ENCODE data around the gene LMX1B.
"Not testable (repeated sequence)": the region's sequence is repeated elsewhere in the genome, so short reads cannot be mapped to it uniquely, and the experiment has no call there.

Gene LMX1B

DNA sequence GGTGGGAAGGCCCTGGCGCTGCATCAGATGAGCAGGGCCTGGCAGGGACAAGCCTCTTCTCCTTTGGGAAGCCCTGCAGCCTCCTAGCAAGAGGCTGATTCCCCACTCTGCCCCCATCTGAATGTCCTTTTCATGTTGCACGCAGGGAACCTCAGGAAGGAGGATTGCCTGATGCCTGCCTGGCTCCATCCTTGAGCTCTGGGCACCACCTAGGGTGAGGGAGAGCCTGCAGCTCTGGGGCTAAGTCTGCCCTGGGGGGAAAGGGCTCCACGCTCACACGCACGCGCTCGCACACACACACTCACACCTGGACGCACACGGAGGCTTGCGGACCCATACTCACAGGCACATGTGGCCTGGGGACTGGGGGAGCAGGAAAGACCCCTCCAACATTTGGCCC lies 86.6 kb downstream of the LMX1B start:
- DNase-seq = no peak

DNA sequence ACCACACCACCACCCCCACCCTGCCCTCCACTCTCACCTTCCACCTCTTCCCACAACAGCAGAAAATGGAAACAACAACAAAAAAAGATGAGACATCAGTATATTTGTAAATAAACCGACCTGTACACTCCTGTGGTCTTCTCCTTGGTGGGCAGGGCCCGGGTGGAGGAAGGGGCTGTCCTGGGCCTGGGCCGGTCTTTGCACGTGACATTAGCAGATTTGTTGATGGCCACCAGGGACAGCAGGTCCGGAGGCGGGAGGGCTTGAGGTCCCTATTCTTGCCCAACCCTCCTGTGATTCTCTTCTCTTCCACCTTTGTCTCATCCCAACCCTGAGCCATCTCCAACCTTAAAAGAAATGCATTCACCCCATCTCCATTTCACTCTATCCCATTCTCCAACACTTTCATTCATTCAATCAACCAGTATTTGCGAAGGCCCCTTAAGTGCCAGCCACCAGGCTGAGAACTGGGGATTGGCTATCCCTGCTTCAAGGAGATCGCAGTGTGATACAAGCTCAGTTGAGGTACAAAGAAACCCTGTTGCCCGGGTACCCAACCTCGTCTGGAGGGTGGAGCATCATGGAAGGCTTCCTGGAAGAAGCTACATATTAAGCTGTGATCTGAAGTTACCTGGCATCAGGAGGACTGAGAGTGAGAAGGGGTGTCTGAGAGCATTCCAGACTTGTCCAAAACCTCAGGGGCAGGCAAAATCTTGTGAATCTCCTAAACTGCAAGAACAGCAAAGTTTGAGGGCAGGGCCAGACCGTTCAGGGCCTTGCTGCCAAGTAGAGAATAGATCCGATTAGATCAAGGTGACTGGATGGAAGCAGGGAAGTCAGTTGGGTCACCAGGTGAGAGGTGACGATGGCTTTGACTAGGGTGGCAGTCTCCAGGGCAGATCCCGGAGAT lies 87.4 kb downstream of the LMX1B start:
- no peak for DNase-seq

- no peak for DNase-seq
Observed at GRCh38 chr9:126701813-126702140, 88.0 kb downstream of the LMX1B start.

DNA sequence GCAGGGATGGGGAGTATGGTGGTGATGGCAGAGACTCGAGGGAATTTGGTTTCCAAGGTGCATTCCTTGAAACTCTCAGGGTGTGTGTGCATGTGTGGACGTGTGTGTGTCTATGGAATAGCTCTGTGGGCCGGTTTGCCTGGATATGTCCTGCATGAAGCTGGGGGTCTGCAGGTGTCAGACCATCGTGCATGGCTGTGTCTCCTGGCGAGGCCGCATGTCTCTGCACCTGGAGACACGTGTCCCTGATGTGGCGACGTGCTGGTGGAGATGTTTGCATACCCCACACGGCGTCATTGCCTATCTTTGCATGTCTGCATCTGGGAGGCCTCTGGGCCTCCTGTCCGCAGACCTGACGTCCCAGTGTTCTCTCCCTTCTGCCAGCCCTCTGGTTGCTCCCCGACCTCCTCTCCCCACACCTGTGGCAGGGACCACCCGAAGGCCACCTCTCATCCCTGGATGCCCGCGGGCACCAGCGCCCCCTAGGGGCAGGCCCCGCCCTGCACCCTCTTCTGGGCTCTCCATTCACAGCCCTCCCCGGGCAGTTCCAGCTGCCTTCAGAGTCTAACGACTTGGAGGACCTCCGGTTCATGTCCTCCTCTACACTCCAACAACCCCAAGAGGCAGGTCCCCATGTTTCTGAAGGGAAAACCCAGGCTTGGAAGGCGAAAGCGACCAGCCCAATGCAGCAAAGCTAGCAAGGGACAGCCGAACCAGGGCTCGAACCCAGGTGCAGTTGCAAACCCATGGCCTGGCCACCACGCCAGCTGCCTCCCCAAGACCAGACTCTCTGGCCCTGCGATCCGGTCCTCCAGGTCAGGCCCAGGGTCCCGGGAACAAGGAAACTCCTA lies 88.6 kb downstream of the LMX1B start:
- DNase-seq = peak; percentile 48

DNA sequence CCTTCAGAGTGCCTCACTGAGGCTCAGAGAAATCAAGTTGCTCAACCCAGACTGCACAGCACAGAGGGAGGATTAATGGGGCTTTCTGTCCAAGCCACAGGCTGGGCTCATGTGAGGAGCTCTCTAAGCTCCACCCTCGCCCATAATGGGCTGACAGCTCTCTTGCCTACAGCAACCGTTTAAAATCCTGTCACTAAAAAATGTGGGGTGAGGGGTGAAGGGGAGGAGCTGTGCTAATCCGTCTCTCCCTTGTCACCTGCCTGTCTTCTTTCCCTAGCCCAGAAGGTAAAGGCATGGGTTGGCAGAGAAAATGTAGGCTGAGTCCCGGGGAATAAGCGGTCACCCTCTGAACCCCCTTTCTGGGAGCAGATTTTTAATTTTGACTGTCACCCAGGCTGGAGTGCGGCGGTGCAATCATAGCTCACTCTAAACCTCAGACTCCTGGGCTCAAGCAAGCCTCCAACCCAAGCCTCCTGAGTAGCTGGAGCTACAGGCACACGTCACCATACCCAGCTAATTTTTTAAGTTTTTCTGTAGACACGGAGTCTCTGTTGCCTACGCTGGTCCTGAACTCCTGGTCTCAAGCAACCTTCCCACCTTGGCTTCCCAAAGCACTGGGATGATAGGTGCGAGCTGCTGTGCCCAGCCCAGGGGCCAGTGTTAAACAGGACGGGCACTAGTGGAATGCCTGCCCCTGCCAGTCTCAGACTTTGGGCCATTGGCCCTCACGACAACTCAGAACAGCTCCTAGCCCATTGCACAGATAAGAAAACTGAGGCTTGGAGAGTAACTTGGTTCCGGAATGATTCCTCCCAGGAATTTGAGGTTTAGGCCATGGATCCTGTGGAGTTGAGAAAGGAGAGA lies 89.5 kb downstream of the LMX1B start:
- DNase-seq = no peak

DNA sequence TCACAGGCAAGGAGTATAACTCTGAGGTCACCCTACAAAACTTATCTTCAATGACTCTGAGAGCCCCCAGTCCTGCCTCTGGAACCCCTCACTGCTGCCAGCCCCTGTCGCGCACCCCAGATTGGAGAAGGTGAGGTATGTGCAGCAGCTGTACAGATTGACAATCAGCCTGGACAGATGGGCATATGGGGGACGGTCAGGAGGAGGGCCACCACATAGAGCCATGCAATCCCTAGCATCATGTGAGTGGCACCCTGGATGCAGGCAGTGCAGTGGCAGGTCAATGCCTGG lies 90.1 kb downstream of the LMX1B start:
- no peak for DNase-seq

DNA sequence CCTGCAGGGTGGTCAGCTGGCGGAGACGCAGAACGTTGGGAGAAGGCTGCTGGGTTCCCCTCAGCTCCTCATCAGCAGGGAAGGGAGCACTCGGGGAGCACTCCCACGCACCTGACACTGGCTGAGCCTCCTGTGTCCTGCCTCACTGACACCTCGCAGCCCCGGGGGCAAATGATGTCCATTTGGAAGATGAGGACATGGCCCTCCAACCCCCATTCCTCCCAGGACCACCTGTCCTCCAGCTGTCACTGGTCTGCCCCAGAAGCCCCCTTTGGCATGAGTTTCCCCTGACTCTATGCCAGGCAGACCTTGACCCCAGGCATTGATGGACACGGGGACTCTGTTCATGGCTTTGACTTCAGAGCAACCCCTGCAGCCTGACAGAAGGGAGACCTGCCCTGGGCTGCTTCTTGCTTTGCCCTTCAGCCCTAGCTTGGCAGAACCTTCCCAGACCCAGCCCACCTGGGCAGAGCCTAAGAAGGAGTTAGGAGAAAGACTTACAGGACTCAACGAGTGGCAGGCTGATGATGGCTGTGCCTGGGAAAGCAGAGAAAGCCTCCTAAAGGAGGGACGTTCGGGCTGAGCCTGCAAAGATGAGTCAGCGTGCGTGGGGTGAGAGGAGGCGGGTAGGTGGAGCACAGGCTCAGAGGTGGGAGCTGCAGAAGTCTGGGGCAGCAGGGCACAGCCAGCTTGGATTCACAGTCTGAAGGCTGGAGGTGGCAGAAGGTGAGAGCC lies 90.6 kb downstream of the LMX1B start:
- DNase-seq = peak; percentile 24

- DNase-seq = peak; percentile 90
Observed at GRCh38 chr9:126704892-126705766, 91.4 kb downstream of the LMX1B start.

DNA sequence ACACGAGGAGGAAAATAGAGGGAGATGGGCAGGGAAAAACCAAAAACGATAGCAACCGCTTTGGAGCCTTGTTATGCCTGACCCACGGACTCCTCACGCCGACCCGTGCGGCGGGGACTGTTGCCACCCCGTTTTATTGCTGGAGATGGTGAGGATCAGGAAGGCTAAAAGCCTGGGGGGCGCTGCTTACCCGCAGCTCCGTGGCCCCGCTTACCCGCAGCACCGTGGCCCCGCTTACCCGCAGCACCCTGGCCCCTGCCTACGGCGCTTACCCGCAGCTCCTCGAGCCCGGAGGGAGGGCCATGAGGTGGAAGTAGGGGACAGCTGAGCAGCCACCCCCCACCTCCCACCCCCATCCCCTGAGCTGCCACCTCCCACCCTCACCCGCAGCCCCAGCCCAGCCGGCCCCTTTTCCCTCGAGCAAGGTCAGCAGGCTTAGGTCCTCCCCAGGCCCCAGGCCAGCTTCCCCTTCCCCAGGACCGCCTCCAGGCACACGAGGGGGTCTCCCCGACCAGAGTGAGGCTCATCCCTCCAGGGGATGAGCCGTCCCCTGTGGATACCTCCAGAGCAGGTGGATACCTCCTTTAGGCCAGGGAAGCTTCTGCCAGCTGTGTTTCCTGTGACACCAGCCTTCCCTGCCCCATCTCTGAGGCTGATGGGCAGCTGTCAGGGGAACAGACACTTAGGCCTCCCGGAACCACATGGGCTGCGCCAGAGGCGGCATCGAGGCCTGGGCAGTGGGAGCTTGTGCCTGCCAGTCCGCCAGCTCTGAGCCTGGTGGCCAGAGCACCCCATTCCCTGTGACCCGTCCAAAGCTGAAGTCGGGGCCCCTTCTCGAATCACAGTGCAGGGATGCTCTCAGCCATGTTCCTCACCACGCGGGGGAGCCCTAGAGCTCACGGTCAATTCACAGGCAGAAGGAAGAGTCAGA lies 92.3 kb downstream of the LMX1B start:
- DNase-seq = peak; percentile 87

DNA sequence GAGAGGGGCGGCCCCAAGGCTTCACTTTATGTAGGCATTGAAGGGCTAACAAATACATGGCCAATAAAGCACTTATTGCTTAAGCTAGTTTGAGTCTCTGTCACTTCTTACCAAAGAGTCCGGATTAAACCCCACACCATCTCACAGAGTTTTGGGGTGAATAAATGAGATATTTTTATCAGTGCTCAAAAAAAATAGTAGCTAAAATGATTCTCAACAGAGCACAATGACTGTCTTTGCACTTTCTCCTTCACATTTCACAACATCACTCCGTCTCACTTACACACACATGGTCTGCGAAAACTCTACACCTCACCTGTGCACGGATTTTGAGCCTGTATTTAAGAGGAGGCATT lies 92.9 kb downstream of the LMX1B start:
- no peak for DNase-seq

DNA sequence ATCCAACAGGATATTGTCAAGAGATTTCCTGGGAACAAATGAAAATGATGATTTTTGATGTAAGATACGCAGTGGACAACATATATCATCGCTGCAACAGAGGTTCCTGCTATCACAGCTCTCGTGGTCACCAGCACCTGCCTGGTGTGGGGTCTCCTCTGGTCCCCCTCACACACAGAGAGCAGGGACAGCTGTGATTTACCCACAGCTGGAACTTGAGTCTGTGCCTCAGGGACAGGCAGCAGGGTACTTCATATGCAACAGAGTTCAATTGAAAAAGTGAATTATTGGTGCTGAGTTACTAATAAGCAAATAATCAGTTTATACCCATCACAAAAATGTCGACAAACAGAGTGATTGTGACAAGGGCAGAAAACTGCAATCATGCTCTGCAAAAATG lies 93.4 kb downstream of the LMX1B start:
- DNase-seq = no peak

DNA sequence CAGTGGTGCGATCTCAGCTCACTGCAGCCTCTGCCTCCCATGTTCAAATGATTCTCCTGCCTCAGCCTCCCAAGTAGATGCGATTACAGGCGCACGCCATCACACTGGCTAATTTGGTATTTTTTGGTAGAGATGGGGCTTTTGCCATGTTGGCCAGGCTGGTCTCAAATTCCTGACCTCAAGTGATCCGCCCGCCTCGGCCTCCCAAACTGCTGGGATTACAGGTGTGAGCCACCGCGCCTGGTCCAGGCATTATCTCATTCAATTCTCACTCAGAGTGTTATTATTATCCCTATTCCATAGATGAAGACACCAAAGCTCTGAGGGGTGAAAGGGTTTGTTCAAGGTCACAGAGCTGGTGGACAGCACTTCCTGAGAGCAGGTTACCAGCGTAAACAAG lies 94.0 kb downstream of the LMX1B start:
- not testable (repeated sequence) for DNase-seq

DNA sequence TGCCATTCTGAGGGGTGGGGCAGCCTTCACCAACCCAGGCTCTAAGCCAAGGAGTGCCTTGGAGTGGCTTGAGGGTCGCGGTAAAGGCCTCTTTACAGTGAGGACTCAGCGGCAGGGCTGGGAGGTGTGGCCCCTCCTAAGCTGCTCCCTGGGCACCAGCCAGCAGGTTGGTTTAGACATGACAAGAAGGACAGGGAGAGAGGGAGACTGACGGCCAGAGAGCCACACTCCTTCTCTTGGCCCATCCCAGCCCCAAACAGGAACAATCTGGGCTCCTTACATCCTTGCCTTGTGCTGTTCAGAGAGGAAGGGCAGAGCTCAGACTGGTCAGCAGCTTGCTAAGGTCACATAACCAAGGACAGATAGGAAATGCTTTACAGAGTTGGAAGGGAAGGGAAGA lies 94.5 kb downstream of the LMX1B start:
- no peak for DNase-seq

DNA sequence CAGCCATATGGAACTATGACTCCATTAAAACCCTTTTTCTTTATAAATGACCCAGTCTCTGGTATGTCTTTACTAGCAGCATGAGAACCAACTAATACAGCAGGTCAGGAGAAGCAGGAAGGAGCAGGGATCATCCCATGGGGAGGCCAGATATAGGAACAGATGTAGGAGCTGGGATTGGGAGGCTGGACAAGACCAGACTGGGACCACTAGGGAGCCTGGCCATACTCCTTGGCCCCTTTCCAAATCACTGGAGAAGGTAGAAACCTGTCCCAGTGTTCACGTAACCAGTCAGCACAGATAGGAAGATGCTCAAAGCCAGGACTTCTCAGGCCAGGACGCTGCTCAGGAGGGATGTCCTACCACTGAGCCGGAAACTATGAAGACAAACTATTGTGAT lies 95.5 kb downstream of the LMX1B start:
- no peak for DNase-seq

DNA sequence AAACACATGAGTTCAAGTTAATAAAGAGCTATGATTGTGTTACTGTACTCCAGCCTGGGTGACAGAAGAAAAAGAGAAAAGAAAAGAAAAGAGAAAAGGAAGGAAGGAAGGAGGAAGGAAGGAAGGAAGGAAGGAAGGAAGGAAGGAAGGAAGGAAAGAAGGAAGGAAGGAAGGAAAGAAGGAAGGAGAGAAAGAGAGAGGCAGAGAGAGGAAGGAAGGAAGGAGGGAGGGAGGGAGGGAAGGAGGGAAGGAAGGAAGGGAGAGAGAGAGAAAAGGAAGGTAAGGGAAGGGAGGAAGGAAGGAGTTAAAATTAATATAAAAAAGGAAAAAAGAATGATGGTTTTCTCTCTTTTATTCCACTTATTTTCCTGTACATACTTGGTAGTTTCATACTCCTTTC lies 101.7 kb downstream of the LMX1B start:
- no peak for DNase-seq

- not testable (repeated sequence) for DNase-seq
Observed at GRCh38 chr9:126717441-126717840, 103.7 kb downstream of the LMX1B start.

DNA sequence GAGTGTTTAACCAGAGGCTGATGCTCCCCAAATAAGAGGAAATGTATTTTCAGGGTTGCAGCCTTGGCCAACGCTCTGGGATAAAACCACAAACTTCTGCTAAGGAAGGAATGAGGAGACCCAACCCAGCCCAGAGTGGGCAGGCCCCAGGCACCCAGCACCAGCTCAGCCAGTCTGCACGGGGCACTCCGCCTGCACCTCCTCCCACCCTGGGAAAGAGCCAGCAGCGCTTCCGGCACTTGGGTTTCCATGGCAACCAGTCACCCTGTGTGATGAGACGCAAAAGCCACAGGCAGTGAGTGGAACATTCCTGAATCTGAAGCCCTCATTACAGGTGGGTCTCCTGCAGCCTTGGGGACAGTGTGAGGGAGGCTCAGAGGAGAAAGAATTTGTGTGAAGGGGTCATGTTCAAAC lies 105.9 kb downstream of the LMX1B start:
- peak; percentile 92 for DNase-seq

DNA sequence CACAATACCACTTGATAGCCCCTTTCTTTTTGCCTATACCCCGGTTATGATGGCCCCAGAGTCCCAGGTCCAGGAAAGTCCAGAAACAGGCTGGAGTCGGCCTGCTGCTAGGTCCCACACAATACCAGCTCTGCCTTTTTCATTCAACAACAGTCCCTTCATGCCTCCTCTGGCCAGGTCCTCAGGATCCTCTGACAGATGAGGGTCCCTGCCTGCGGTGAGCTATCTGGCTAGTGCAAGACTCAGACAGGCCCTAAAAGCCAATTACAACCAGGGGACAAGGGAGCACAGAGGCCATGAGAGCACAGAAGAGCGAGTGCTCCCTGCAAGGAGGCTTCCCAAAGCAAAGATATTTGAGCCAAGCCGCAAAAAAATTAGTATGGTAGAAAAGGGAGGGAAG lies 106.3 kb downstream of the LMX1B start:
- DNase-seq = no peak

DNA sequence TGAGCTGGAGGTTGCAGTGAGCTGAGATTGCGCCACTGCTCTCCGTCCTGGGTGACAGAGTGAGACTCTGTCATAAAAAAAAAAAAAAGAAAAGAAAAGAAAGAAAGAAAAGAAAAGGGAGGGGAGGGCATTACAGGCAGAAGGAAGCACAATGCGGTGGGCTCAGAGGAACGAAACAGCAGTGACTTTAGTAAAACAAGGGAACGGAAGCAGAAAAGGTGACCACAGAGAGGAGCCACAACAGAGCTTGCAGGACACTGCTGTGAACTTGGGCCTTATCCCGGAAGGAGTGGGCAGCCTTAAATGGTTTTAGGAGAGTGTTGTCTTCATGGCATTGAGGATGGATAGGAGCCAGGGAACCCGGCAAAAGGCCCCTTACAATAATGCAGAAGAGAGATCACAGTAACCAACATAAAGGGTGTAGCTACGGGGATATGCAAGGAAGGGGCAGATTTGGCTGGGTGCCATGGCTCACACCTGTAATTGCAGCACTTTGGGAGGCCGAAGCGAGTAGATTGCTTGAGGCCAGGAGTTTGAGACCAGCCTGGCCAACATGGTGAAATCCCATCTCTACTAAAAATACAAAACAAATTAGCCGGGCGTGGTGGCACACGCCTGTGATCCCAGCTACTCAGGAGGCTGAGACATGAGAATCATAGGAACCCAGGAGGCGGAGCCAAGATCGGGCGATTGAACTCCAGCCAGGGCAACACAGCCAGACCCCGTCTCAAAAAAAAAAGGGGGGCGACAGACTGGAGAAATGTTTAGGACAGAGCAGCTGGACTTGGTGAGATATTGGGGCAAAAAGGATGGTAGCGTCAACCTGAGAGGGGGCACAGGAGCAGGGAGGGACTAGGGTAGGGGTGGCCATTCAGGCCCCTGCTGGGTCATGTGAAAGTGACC lies 107.2 kb downstream of the LMX1B start:
- peak; percentile 10 for DNase-seq

Data from CD4-positive, alpha-beta T cell treated with Interleukin-6 for 4 hours (primary cell).